Measurements from ENCODE around the gene HMCN2.

Gene HMCN2

GRCh38 chr9:130391866-130392265, 126.3 kb downstream of the HMCN2 start:
- Histone ChIP-seq H4K20me1 (ENCODE audit: insufficient read depth, low read length) (no peaks in the 10 kb centered on the region), H3K27ac (ENCODE audit: low read length) (no peak overlapping the region), H3K4me2 (ENCODE audit: low read length) (no peak overlapping the region), H3K27me3 (ENCODE audit: low read depth, low read length) (no peaks in the 10 kb centered on the region), H3K36me3 (replicated peaks; ENCODE audit: low read depth, low read length) (no peaks in the 10 kb centered on the region), H3K4me3 (ENCODE audit: low read length) (no peak overlapping the region), H3K9ac (ENCODE audit: low read length) (no peak overlapping the region), H3K9me3 (ENCODE audit: insufficient read depth, low read length) (no peaks in the 10 kb centered on the region), H2AFZ (ENCODE audit: low read depth, low read length) (no peak overlapping the region), H3K79me2 (ENCODE audit: low read length) (no peaks in the 10 kb centered on the region), H3K4me1 (ENCODE audit: low read length) (no peaks in the 10 kb centered on the region)
- TF ChIP-seq EZH2phosphoT487 (IDR thresholded peaks at IDR 0.05; ENCODE audit: low read depth) = no peak
- TF ChIP-seq, protein P1, sequence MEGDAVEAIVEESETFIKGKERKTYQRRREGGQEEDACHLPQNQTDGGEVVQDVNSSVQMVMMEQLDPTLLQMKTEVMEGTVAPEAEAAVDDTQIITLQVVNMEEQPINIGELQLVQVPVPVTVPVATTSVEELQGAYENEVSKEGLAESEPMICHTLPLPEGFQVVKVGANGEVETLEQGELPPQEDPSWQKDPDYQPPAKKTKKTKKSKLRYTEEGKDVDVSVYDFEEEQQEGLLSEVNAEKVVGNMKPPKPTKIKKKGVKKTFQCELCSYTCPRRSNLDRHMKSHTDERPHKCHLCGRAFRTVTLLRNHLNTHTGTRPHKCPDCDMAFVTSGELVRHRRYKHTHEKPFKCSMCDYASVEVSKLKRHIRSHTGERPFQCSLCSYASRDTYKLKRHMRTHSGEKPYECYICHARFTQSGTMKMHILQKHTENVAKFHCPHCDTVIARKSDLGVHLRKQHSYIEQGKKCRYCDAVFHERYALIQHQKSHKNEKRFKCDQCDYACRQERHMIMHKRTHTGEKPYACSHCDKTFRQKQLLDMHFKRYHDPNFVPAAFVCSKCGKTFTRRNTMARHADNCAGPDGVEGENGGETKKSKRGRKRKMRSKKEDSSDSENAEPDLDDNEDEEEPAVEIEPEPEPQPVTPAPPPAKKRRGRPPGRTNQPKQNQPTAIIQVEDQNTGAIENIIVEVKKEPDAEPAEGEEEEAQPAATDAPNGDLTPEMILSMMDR (IDR thresholded peaks at IDR 0.05; ENCODE audit: low read depth, low read length) = no peak

DNA sequence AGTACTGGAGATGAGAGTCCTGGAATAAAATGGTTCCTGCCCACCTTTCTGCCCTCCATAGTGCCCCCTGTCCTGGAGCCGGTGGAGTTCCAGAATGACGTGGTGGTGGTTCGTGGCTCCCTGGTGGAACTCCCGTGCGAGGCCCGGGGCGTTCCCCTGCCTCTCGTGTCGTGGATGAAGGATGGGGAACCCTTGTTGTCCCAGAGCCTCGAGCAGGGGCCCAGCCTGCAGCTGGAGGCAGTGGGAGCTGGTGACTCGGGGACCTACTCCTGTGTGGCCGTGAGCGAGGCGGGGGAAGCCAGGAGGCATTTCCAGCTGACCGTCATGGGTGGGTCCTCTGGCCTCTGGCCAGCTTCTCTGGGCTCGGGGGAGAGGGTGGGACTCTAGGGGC, 128.1 kb downstream of the HMCN2 start:
- Histone ChIP-seq H3K27ac (ENCODE audit: low read length) (no peak overlapping the region), H3K4me3 (ENCODE audit: low read length) (no peak overlapping the region), H3K9me3 (ENCODE audit: insufficient read depth, low read length) (no peaks in the 10 kb centered on the region), H3K27me3 (ENCODE audit: low read depth, low read length) (no peaks in the 10 kb centered on the region), H3K79me2 (ENCODE audit: low read length) (no peaks in the 10 kb centered on the region), H3K9ac (ENCODE audit: low read length) (no peak overlapping the region), H3K4me2 (ENCODE audit: low read length) (no peak overlapping the region), H3K36me3 (replicated peaks; ENCODE audit: low read depth, low read length) (no peaks in the 10 kb centered on the region), H4K20me1 (ENCODE audit: insufficient read depth, low read length) (no peaks in the 10 kb centered on the region), H2AFZ (ENCODE audit: low read depth, low read length) (no peak overlapping the region), H3K4me1 (ENCODE audit: low read length) (no peaks in the 10 kb centered on the region)
- TF ChIP-seq, protein P1 (IDR thresholded peaks at IDR 0.05; ENCODE audit: low read depth, low read length) = no peak
- TF ChIP-seq EZH2phosphoT487 (IDR thresholded peaks at IDR 0.05; ENCODE audit: low read depth) = no peak

- Histone ChIP-seq H2AFZ (ENCODE audit: low read depth, low read length) (no peak overlapping the region), H3K4me3 (ENCODE audit: low read length) (no peak overlapping the region), H3K9ac (ENCODE audit: low read length) (no peak overlapping the region), H3K9me3 (ENCODE audit: insufficient read depth, low read length) (no peaks in the 10 kb centered on the region), H3K27me3 (ENCODE audit: low read depth, low read length) (no peaks in the 10 kb centered on the region), H3K27ac (ENCODE audit: low read length) (no peak overlapping the region), H4K20me1 (ENCODE audit: insufficient read depth, low read length) (no peaks in the 10 kb centered on the region), H3K4me1 (ENCODE audit: low read length) (no peaks in the 10 kb centered on the region), H3K79me2 (ENCODE audit: low read length) (no peaks in the 10 kb centered on the region), H3K36me3 (replicated peaks; ENCODE audit: low read depth, low read length) (no peaks in the 10 kb centered on the region), H3K4me2 (ENCODE audit: low read length) (no peak overlapping the region)
- TF ChIP-seq EZH2phosphoT487 (IDR thresholded peaks at IDR 0.05; ENCODE audit: low read depth) = no peak
- TF ChIP-seq, protein P1 (IDR thresholded peaks at IDR 0.05; ENCODE audit: low read depth, low read length) = no peak
Measured at GRCh38 chr9:130394320-130394719, 128.8 kb downstream of the HMCN2 start.

GRCh38 chr9:130394814-130395470, 129.4 kb downstream of the HMCN2 start:
- no peaks in the 10 kb centered on the region for H3K4me1 ChIP-seq (ENCODE audit: low read length)
- no peaks in the 10 kb centered on the region for H3K36me3 ChIP-seq (replicated peaks; ENCODE audit: low read depth, low read length)
- H2AFZ ChIP-seq (ENCODE audit: low read depth, low read length) = no peak overlapping the region
- H3K27me3 ChIP-seq (ENCODE audit: low read depth, low read length) = no peaks in the 10 kb centered on the region
- H3K9me3 ChIP-seq (ENCODE audit: insufficient read depth, low read length) = no peaks in the 10 kb centered on the region
- H3K4me2 ChIP-seq (ENCODE audit: low read length) = no peak overlapping the region
- H4K20me1 ChIP-seq (ENCODE audit: insufficient read depth, low read length) = no peaks in the 10 kb centered on the region
- no peak overlapping the region for H3K9ac ChIP-seq (ENCODE audit: low read length)
- no peaks in the 10 kb centered on the region for H3K79me2 ChIP-seq (ENCODE audit: low read length)
- no peak overlapping the region for H3K27ac ChIP-seq (ENCODE audit: low read length)
- H3K4me3 ChIP-seq (ENCODE audit: low read length) = no peak overlapping the region
- TF ChIP-seq, protein P1 (IDR thresholded peaks at IDR 0.05; ENCODE audit: low read depth, low read length) = no peak
- TF ChIP-seq EZH2phosphoT487 (IDR thresholded peaks at IDR 0.05; ENCODE audit: low read depth) = no peak

Data from OCI-LY3 (cell line).